Erythroblast (primary cell): ENCODE results near the gene SLC22A23.

Experiments used
- GATA1 ChIP-seq: IDR thresholded peaks from 2 replicates; pipeline ENCODE4 v1.6.1; 2011; ENCODE audit warnings: low read depth, mild to moderate bottlenecking, control low read depth, low read length, moderate library complexity
- POLR2A ChIP-seq: IDR thresholded peaks from 2 replicates; pipeline ENCODE4 v1.6.1; 2011; ENCODE audit warnings: mild to moderate bottlenecking, low read length

DNA sequence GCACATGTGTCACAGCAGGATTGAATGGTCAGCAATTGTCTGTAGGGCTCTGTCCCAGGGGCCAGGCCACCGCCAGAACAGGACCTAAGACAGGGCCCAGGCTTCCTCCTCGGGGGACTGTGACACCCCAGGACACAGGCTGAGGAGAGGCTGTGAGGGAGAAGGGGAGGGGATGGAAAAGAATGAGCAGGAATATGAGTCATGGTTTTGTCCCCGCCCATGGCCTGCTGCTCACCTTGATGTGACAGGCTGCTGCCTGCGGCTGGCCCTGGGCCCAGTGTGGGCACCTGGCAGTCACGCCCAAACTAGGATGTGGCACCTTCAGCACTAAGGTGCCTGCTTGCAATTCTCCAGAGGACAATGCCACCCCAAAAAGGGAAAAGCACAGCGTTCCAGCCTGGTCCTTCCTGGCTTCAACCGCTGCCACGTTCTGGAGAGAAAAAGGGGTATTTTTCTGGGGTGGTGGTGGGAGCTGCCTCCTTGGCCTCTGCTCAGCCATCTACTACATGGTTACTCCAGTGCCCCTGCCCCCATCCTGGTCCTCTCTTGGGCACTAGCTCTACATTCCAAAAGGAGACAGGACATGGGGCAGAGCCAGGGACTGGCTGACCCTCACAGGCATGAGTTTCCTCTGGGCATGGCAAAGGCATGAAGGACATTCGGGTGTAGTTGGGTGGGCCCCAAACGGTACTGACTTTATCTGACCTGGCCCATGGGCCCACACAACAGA, 93.4 kb downstream of the SLC22A23 start:
- TF ChIP-seq POLR2A (no peak), GATA1 (no peak)
